HUES64 (cell line): ENCODE measurements around the gene MS4A8.
"Not testable (repeated sequence)": the region's sequence is repeated elsewhere in the genome, so short reads cannot be mapped to it uniquely, and the experiment has no call there.

Experiments used
- H3K27ac ChIP-seq: 2 replicates; pipeline ENCODE4 v1.7.0; 2013; ENCODE audit warnings: low read depth, low read length, inconsistent platforms
- H3K27me3 ChIP-seq: 2 replicates; pipeline ENCODE4 v1.6.1; 2013; ENCODE audit warnings: mild to moderate bottlenecking, low read length; ENCODE audit not compliant: insufficient read depth
- H3K36me3 ChIP-seq: 2 replicates; pipeline ENCODE4 v1.6.1; 2013; ENCODE audit warnings: mild to moderate bottlenecking, low read length; ENCODE audit not compliant: insufficient read depth
- H3K4me1 ChIP-seq: 2 replicates; pipeline ENCODE4 v1.6.1; 2013; ENCODE audit warnings: mild to moderate bottlenecking, low read length, moderate library complexity; ENCODE audit not compliant: insufficient read depth
- H3K4me3 ChIP-seq: 2 replicates; pipeline ENCODE4 v1.5.1; 2013; ENCODE audit warnings: mild to moderate bottlenecking, low read length, moderate library complexity
- H3K9ac ChIP-seq: 2 replicates; pipeline ENCODE4 v1.6.1; 2013; ENCODE audit warnings: mild to moderate bottlenecking, low read depth, low read length
- H3K9me3 ChIP-seq: 2 replicates; pipeline ENCODE4 v1.6.1; 2013; ENCODE audit warnings: low read depth, low read length; ENCODE audit not compliant: insufficient read depth
- WGBS: fragments of 150-250, 120-280 bp; methylation state at CpG from one replicate; pipeline ENCODE4 v1.1.7; 2013; ENCODE audit warnings: missing lambda C conversion rate; 5-methylcytosine and 5-hydroxymethylcytosine counted together

MS4A8 gene

DNA sequence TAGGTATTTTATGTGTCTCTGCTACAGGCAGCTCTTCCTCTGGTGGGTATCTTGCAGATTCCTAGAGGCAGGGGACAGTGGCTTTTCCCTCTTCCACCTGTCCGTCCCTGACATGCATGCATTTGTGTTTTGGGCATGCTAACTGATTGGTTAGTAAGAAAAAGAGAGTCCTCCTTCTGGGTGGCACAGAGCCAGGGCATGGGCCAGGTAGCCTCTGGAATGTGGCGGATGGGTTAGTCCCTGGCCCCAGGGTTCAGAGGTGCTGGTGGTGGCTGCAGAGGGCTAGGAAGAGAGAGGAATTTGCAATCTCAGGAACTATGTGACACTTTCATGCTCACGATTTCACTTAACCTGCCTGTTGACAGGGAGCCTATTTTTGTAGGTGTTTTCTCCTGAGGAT is 51.5 kb downstream of the MS4A8 start:
- Histone ChIP-seq H3K27me3 (no peaks in the 10 kb centered on the region), H3K4me3 (no peak overlapping the region), H3K9me3 (no peaks in the 10 kb centered on the region), H3K27ac (no peak overlapping the region), H3K9ac (no peak overlapping the region), H3K36me3 (no peaks in the 10 kb centered on the region), H3K4me1 (no peaks in the 10 kb centered on the region)
- WGBS = 91% methylated on average over 3 of the region's 3 CpGs

DNA sequence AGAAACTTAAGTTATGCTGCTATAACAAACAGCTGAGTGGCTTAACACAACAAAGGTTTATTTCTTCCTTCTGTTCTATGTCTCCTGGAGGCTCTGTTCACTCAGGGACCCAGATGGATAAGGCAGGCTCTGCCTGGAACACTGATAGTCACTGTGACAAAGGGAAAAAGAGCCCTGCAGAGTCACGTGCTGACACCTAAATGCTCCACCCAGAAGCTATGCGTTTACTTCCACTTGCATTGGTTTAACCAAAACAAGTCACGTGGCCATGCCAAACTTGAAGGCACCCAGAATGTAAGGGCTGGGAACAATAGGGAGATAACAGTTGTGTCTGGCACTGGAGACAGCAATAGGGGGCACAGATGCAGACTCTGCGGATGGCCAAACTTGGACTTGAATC is 53.9 kb downstream of the MS4A8 start:
- Histone ChIP-seq H3K9ac (no peak overlapping the region), H3K9me3 (no peaks in the 10 kb centered on the region), H3K4me3 (no peak overlapping the region), H3K27me3 (no peaks in the 10 kb centered on the region), H3K36me3 (no peaks in the 10 kb centered on the region), H3K27ac (no peak overlapping the region), H3K4me1 (no peaks in the 10 kb centered on the region)
- WGBS = 71% methylated on average over 4 of the region's 4 CpGs

DNA sequence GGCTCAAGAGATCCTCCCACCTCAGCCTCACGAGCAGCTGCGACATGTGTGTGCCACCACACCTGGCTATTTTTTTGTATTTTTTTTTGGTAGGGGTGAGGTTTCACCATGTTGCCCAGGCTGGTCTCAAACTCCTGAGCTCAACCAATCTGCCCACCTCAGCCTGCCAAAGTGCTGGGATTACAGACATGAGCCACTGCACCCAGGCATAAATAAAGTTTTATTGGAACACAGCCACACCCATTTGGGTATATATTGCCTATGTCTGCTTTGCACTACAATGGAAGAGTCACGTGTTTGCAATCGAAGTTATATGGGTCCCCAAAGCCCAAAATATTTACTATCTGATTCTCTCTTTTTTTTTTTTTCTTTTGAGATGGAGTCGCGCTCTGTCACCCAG is 55.5 kb downstream of the MS4A8 start:
- no peak overlapping the region for H3K27ac ChIP-seq
- H3K4me1 ChIP-seq = no peaks in the 10 kb centered on the region
- no peak overlapping the region for H3K4me3 ChIP-seq
- H3K36me3 ChIP-seq = no peaks in the 10 kb centered on the region
- H3K9ac ChIP-seq = no peak overlapping the region
- H3K9me3 ChIP-seq = no peaks in the 10 kb centered on the region
- H3K27me3 ChIP-seq = no peaks in the 10 kb centered on the region
- 97% methylated on average over 6 of the region's 6 CpGs for WGBS

GRCh38 chr11:60756307-60757032 is 57.1 kb downstream of the MS4A8 start, which contains the start of gene MS4A15:
Gene MS4A15 (plus strand): TSS chr11:60756867. CDS start chr11:60763734, 6,867 bp downstream.
- 67% methylated on average over 14 of the region's 14 CpGs for WGBS
- Histone ChIP-seq H3K9me3 (no peaks in the 10 kb centered on the region), H3K27ac (no peak within 1 kb of the TSS), H3K4me1 (no peaks in the 10 kb centered on the region), H3K4me3 (no peak within 1 kb of the TSS), H3K9ac (no peak within 1 kb of the TSS), H3K27me3 (no peaks in the 10 kb centered on the region), H3K36me3 (no peaks in the 10 kb centered on the region)

DNA sequence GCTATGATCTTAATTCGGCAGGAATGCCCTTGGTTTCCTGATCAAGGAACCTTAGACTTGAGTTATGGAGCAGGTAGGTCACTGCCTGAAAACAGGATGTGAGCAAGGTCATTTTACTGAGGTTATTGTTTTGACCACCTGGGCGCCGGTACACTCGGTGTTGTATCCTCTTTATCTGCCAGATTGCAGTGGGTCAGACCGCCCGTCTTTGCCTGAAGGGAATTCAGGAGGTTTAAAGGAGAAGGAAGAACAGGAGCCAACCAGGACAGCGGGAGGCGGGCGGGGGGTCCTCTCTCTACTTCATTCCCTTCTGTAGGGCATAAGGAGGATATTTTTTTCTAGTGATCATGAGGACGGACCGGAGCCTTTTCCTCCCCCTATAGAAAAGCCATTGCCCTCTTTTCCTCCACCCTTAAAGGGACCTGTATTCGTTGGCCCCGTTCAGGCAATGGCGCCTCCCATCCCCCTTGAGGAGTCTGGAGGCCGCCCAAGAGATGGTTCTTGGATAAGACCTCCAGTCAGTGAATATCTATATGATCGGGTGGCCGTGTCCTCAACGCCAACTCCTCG is 57.9 kb downstream of the MS4A8 start:
- no peaks in the 10 kb centered on the region for H3K27me3 ChIP-seq
- no peaks in the 10 kb centered on the region for H3K9me3 ChIP-seq
- no peak overlapping the region for H3K27ac ChIP-seq
- no peaks in the 10 kb centered on the region for H3K4me1 ChIP-seq
- no peaks in the 10 kb centered on the region for H3K36me3 ChIP-seq
- H3K9ac ChIP-seq = no peak overlapping the region
- H3K4me3 ChIP-seq = no peak overlapping the region
- WGBS = 94% methylated on average over 16 of the region's 19 CpGs

DNA sequence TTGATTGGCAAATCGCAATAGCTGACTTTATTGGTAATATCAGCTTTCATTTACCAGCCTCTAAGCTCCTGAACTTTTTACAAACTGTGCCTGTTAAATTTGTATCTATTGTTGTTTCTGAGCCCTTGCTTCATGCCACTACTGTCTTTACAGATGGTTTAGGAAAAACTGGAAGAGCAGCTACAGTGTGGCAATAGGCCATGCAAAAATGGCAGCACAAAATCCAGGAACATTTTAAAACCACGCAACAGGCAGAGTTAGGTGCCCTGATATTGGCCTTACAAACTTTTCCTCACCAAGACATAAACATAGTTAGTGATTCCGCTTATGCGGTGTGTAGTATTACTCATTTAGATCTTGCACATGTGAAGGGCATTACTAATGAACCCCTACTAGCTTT is 59.3 kb downstream of the MS4A8 start:
- not testable (repeated sequence) for H3K9ac ChIP-seq, H3K4me3 ChIP-seq, H3K4me1 ChIP-seq

DNA sequence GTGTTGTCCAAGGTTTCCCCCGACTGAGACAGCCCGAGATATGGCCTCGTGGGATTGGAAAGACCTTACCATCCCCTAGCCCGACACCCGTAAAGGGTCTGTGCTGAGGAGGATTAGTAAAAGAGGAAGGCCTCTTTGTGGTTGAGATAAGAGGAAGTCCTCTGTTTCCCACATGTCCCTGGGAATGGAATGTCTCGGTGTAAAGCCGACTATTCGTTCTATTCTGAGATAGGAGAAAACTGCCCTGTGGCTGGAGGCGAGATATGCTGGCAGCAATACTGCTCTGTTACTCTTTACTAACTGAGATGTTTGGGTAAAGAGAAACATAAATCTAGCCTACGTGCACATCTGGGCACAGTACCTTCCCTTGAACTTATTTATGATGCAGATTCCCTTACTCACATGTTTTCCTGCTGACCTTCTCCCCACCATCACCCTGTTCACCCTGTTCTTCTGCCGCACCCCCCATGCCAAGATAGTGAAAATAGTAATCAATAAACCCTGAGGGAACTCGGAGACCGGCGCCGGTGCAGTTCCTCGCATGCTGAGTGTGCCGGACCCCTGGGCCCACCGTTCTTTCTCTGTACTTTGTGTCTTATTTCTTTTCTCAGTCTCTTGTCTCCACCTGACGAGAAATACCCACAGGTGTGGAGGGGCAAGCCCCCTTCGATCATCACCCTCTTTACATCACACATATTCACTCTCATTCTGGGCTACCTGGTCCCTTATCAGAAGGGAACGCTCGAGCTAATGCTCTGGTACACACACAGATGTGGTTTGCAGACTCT is 60.2 kb downstream of the MS4A8 start:
- not testable (repeated sequence) for H3K27me3 ChIP-seq, H3K4me3 ChIP-seq, H3K9me3 ChIP-seq, H3K27ac ChIP-seq, H3K4me1 ChIP-seq, H3K36me3 ChIP-seq, H3K9ac ChIP-seq
- WGBS = 92% methylated on average over 22 of the region's 22 CpGs

More for the DNA sequence above, 59.3 kb downstream of the MS4A8 start:
- H3K9me3 ChIP-seq, H3K27ac ChIP-seq, H3K36me3 ChIP-seq, H3K27me3 ChIP-seq: not testable (repeated sequence)
- WGBS = 97% methylated on average over 4 of the region's 4 CpGs

DNA sequence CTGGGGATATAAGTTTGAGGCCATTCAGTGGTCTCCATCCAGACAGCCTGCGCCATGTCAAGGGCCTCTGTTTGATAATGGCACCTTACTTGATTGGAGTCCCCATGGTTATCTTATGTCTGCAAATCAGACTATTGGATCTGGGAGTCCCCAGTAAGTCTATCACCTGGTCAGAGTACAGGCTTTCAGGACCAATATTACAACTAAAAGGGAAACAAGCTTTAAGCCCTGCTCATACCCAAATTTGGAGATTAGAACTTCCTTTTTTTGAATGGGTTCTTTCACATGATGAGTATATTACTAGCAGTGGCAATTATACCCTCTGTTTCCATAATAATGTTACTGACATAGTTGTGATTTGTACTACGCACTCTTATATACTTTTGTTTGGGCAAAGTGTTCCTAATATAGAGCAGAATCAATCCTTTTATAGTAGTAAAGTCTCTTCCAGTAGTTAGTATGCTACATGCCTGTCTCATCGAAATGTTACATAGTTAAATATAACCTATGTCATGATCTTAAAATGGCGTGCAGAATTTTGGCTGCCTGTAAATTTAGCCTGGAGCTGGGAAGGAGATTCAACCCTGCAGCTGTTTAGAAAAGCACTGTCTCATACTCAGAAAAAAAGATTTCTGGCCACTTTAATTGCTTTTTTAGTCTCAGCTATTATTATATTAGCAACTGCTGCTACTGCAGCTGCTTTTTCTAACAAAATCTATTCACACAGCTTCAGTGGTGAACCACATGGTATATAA is 62.2 kb downstream of the MS4A8 start:
- Histone ChIP-seq H3K4me3 (no peak overlapping the region), H3K4me1 (no peaks in the 10 kb centered on the region), H3K9ac (no peak overlapping the region), H3K27me3 (no peaks in the 10 kb centered on the region), H3K36me3 (no peaks in the 10 kb centered on the region), H3K9me3 (no peaks in the 10 kb centered on the region), H3K27ac (no peak overlapping the region)
- WGBS = 98% methylated on average over 2 of the region's 4 CpGs

GRCh38 chr11:60762851-60763691 is 63.7 kb downstream of the MS4A8 start:
- no peak overlapping the region for H3K27ac ChIP-seq
- no peaks in the 10 kb centered on the region for H3K4me1 ChIP-seq
- no peaks in the 10 kb centered on the region for H3K9me3 ChIP-seq
- H3K4me3 ChIP-seq = no peak overlapping the region
- no peaks in the 10 kb centered on the region for H3K36me3 ChIP-seq
- 64% methylated on average over 11 of the region's 11 CpGs for WGBS
- H3K9ac ChIP-seq = no peak overlapping the region
- 0 out of 2 replicates have a peak, but pooled peaks cover 3% of the 10 kb centered on the region for H3K27me3 ChIP-seq

DNA sequence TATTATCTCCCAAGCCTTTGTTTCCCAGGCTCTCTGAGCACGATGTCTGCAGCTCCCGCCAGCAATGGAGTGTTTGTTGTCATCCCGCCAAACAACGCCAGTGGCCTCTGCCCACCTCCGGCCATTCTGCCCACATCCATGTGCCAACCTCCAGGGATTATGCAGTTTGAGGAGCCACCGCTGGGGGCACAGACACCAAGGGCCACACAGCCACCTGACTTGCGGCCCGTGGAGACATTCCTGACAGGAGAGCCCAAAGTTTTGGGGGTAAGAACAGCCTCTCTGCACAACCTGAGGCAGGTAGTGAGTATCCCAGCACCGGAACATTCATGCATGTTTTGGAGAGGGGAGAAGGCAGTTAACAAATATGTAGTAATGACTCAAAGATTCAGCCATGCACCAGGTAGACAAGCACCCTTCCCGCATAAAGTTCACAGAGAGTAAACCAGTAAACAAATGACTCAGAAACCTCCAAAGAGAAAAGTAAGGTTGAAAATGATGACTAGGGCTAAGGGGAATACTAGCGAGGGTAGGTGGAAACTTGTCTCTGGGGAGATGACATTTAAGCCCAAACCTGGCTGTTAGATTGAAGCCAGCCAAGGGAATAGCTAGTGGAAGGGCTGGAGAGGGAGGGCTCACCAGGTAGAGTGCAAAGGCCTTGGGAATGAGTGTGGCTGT is 64.4 kb downstream of the MS4A8 start:
- no peaks in the 10 kb centered on the region for H3K36me3 ChIP-seq
- no peaks in the 10 kb centered on the region for H3K4me1 ChIP-seq
- no peak overlapping the region for H3K4me3 ChIP-seq
- H3K9me3 ChIP-seq = no peaks in the 10 kb centered on the region
- H3K27ac ChIP-seq = no peak overlapping the region
- H3K27me3 ChIP-seq = 0 out of 2 replicates have a peak, but pooled peaks cover 3% of the 10 kb centered on the region
- WGBS = 92% methylated on average over 11 of the region's 11 CpGs
- no peak overlapping the region for H3K9ac ChIP-seq
